ENCODE results near the gene SLC4A4.

The SLC4A4 gene

DNA sequence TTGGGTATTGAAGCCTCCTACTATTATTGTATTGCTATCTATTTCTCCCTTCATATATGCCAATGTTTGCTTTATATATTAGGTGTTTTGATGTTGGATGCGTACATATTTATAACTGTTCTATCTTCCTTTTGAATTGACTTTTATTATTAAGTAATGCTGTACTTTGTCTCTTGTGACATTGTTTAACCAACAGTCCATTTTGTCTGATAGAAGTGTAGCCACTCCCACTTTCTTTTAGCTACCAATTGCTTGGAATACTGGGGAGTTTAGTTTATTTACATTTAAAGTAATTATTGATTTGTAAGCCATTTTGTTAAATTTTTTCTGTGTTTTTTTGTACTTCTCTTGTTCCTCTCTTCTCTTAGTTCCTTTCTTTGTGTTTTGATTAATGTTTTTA, 249.2 kb downstream of the SLC4A4 start:
- Histone ChIP-seq H3K9me3 (ENCODE audit: control insufficient read depth, insufficient read depth, low read length) (no peaks in the 10 kb centered on the region), H3K9ac (ENCODE audit: low read depth, low read length) (no peak overlapping the region), H3K27me3 (ENCODE audit: control insufficient read depth, insufficient read depth, low read length) (no peaks in the 10 kb centered on the region), H3K4me1 (ENCODE audit: control insufficient read depth, insufficient read depth, low read length) (peaks cover 7% of the 10 kb centered on the region), H3K36me3 (ENCODE audit: control insufficient read depth, insufficient read depth, low read length) (no peaks in the 10 kb centered on the region), H3K4me3 (ENCODE audit: low read depth, low read length) (no peak overlapping the region)

DNA sequence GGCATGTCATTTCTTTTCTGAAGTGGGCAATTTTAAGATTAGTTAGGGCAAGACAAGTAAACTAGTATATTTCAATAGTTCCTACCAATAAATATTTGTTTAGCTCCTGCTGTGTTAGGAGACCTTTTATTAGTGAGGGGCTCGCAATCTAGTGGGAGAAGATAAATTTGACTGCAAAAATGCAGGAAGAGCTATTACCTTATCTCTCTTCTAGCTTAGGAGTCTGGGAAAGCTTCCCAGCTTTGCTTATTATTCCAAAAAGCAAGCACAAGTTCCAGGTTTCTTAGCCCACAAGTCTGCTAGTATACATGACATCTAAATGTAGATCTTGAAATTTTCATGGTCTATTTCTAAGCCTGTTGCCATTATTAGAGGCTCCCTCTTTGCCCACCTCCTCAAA, 254.0 kb downstream of the SLC4A4 start:
- Histone ChIP-seq H3K4me3 (ENCODE audit: low read depth, low read length) (no peak overlapping the region), H3K4me1 (ENCODE audit: control insufficient read depth, insufficient read depth, low read length) (peaks cover 21% of the 10 kb centered on the region), H3K9me3 (ENCODE audit: control insufficient read depth, insufficient read depth, low read length) (no peaks in the 10 kb centered on the region), H3K36me3 (ENCODE audit: control insufficient read depth, insufficient read depth, low read length) (no peaks in the 10 kb centered on the region), H3K27me3 (ENCODE audit: control insufficient read depth, insufficient read depth, low read length) (no peaks in the 10 kb centered on the region), H3K9ac (ENCODE audit: low read depth, low read length) (no peak overlapping the region)

DNA sequence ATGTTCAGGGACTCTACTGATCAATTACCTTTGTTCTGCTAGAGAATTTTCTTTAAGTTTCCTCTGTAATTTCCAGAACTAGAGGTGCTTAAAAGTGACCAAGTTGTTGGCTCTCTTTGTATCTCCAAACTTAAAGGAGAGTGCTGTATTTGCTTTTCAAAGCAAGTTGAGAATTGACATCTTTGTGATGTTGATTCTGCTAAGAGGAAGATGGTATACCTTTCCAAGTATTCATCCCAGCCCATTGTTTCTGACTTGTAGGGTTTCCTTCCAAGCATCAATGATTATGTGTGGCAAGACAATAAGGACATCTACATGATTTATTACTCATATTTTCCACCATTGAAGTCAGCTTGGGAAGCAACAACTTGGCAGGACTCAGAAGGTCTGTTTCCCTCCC, 254.5 kb downstream of the SLC4A4 start:
- no peaks in the 10 kb centered on the region for H3K36me3 ChIP-seq (ENCODE audit: control insufficient read depth, insufficient read depth, low read length)
- no peak overlapping the region for H3K9ac ChIP-seq (ENCODE audit: low read depth, low read length)
- H3K4me3 ChIP-seq (ENCODE audit: low read depth, low read length): peak overlapping the region; percentile 21
- no peaks in the 10 kb centered on the region for H3K9me3 ChIP-seq (ENCODE audit: control insufficient read depth, insufficient read depth, low read length)
- peaks cover 21% of the 10 kb centered on the region for H3K4me1 ChIP-seq (ENCODE audit: control insufficient read depth, insufficient read depth, low read length)
- H3K27me3 ChIP-seq (ENCODE audit: control insufficient read depth, insufficient read depth, low read length): no peaks in the 10 kb centered on the region

DNA sequence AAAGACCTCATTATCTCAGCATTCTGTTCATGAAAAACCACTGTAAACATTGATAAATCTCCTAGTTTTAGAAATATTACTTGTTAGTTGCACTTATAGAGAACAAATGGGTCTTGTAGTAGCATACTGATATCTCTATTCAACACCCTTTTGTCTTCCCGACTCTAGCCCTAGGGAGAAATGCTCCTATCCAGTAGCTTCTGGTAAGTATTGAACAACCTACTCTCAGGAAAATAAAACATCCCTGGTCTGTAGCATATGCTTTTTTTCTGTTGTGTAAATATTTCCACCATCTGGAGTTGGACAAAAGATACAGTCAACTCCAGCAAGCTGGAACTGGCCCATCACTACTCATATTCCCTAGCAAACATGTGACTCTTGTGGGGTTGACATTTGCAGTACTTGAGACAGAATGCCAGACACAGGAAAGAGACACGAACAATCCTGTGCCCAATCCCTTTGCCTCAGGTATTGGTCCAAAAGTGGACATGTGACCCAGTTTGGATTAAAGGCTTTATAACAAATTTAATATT, 256.8 kb downstream of the SLC4A4 start:
- H3K36me3 ChIP-seq (ENCODE audit: control insufficient read depth, insufficient read depth, low read length): no peaks in the 10 kb centered on the region
- no peaks in the 10 kb centered on the region for H3K27me3 ChIP-seq (ENCODE audit: control insufficient read depth, insufficient read depth, low read length)
- no peak overlapping the region for H3K9ac ChIP-seq (ENCODE audit: low read depth, low read length)
- no peaks in the 10 kb centered on the region for H3K9me3 ChIP-seq (ENCODE audit: control insufficient read depth, insufficient read depth, low read length)
- no peak overlapping the region for H3K4me3 ChIP-seq (ENCODE audit: low read depth, low read length)
- H3K4me1 ChIP-seq (ENCODE audit: control insufficient read depth, insufficient read depth, low read length): peaks cover 21% of the 10 kb centered on the region

DNA sequence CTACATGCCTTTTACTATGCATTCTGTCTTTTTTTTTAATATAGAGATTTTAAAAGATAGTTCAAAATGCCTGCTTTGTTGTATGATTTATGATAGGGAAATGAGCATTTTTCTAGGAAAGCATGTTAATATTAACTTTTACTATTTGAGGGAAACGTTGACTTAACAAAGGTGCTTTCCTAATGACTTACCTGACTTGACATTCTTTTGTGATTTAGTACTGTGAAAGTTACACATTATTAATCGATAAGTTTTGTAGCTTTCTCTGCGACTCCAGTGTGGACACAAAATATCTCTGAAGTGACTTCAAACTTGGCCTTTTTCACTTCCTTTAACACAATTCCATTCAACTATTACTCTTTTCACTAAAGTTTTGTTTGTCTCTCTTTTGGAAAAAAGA, 260.8 kb downstream of the SLC4A4 start:
- no peaks in the 10 kb centered on the region for H3K27me3 ChIP-seq (ENCODE audit: control insufficient read depth, insufficient read depth, low read length)
- no peaks in the 10 kb centered on the region for H3K9me3 ChIP-seq (ENCODE audit: control insufficient read depth, insufficient read depth, low read length)
- no peak overlapping the region for H3K9ac ChIP-seq (ENCODE audit: low read depth, low read length)
- no peak overlapping the region for H3K4me3 ChIP-seq (ENCODE audit: low read depth, low read length)
- peaks cover 1% of the 10 kb centered on the region for H3K4me1 ChIP-seq (ENCODE audit: control insufficient read depth, insufficient read depth, low read length)
- no peaks in the 10 kb centered on the region for H3K36me3 ChIP-seq (ENCODE audit: control insufficient read depth, insufficient read depth, low read length)

DNA sequence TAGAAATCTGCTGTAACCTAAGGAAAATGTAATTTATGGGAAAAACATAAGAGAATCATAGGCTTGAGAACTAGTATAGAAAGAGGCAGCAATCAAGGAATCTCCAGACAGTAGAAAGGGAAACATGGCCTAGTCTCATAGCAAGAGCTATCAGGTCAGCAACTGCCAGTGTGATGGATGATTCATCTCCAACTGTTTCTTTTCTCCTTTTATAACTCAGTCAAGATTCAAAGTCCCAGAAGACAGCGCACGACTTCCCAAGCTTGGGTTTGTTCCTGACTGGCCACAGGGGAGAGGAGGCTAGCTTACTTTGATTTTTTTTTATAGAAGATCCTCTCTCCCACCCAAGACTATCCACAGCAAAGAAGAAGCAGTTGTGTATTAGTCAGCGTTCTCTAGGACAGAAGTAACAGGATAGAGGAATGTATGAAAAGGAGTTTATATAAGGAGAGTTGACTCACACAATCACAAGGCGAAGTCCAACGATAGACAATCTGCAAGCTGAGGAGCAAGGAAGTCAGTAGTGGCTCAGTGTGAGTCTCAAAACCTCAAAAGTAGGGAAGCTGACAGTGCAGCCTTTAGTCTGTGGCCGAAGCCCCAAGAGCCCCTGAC, 263.6 kb downstream of the SLC4A4 start:
- Histone ChIP-seq H3K36me3 (ENCODE audit: control insufficient read depth, insufficient read depth, low read length) (no peaks in the 10 kb centered on the region), H3K27me3 (ENCODE audit: control insufficient read depth, insufficient read depth, low read length) (no peaks in the 10 kb centered on the region), H3K9ac (ENCODE audit: low read depth, low read length) (no peak overlapping the region), H3K9me3 (ENCODE audit: control insufficient read depth, insufficient read depth, low read length) (no peaks in the 10 kb centered on the region), H3K4me1 (ENCODE audit: control insufficient read depth, insufficient read depth, low read length) (no peaks in the 10 kb centered on the region), H3K4me3 (ENCODE audit: low read depth, low read length) (no peak overlapping the region)

DNA sequence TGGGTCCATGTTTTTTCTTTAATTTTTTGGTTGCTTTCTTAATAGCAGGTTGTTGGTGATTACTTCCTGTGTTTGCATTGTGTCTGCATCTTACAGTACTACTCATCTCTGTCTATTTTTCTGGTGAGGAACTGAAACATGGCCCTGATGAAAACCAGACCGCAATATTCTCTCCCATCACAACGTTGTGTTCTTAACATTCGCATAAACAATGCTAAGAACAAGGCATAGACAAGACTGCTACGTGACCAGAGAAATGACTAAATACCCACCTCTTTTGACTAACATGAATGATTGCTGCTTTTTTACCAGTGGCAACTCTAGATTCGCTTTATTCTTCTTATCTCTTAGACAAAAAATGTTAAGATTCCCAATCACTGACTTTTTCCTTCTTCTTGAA, 266.0 kb downstream of the SLC4A4 start:
- no peak overlapping the region for H3K4me3 ChIP-seq (ENCODE audit: low read depth, low read length)
- H3K9me3 ChIP-seq (ENCODE audit: control insufficient read depth, insufficient read depth, low read length): no peaks in the 10 kb centered on the region
- H3K36me3 ChIP-seq (ENCODE audit: control insufficient read depth, insufficient read depth, low read length): no peaks in the 10 kb centered on the region
- no peak overlapping the region for H3K9ac ChIP-seq (ENCODE audit: low read depth, low read length)
- no peaks in the 10 kb centered on the region for H3K4me1 ChIP-seq (ENCODE audit: control insufficient read depth, insufficient read depth, low read length)
- no peaks in the 10 kb centered on the region for H3K27me3 ChIP-seq (ENCODE audit: control insufficient read depth, insufficient read depth, low read length)

DNA sequence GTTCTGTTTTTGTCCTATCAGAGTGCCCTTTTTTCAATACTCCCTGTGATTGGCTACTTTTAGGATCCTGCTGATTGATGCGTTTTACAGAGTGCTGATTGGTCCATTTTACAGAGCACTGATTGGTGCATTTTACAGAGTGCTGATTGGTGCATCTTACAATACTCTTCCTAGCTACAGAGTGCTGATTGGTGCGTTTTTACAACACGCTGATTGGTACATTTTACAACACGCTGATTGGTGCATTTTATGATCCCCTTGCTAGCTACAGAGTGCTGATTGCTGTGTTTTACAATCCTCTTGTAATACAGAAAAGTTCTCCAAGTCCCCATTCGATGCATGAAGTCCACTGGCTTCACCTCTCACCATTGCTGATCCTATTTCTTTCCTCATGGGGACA, 268.3 kb downstream of the SLC4A4 start:
- Histone ChIP-seq H3K9me3 (ENCODE audit: control insufficient read depth, insufficient read depth, low read length) (no peaks in the 10 kb centered on the region), H3K4me1 (ENCODE audit: control insufficient read depth, insufficient read depth, low read length) (no peaks in the 10 kb centered on the region), H3K9ac (ENCODE audit: low read depth, low read length) (no peak overlapping the region), H3K27me3 (ENCODE audit: control insufficient read depth, insufficient read depth, low read length) (no peaks in the 10 kb centered on the region), H3K4me3 (ENCODE audit: low read depth, low read length) (no peak overlapping the region), H3K36me3 (ENCODE audit: control insufficient read depth, insufficient read depth, low read length) (no peaks in the 10 kb centered on the region)

DNA sequence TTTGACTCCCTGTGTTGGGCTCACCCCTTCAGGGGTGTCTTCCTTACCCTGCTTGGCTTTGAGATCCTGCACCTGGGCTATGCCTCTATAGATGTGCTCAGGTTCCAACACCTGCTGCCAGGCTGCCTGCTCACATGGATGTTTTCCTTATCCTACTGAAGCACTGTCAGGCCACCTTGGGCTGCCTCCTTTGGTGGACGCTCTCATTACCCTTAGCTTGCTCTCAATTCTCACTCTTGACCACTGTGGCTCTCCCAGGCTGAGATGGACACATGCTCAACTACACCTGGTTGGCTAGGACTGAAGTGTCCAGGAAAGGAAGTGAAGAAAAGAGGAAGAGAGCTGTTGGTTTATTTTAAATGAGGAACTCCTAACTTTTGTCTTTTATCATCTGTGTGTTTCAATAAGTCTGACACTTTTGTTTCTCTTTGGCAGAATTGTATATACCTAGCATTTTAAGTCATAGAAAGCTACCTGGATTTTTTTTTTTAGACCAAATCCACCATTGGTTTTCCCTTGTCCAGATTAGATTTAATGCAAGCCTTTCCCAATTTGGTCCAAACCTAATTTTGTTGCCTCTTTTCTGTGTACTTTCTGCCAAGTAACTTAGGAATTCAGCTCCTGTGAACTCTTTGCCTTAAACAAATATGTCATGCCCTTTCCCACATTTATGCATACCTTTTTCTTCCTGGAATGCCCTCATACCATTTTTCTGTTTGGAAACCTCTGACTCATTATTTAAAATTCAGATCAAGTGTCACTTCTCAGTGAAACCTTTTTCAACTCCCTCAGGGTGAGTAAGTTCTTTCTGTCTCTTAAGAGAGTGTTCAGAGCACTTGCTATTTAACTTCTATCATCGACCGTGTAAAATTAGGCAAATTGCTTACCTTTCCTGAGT, 269.2 kb downstream of the SLC4A4 start:
- no peaks in the 10 kb centered on the region for H3K9me3 ChIP-seq (ENCODE audit: control insufficient read depth, insufficient read depth, low read length)
- H3K36me3 ChIP-seq (ENCODE audit: control insufficient read depth, insufficient read depth, low read length): no peaks in the 10 kb centered on the region
- no peak overlapping the region for H3K9ac ChIP-seq (ENCODE audit: low read depth, low read length)
- no peaks in the 10 kb centered on the region for H3K4me1 ChIP-seq (ENCODE audit: control insufficient read depth, insufficient read depth, low read length)
- no peaks in the 10 kb centered on the region for H3K27me3 ChIP-seq (ENCODE audit: control insufficient read depth, insufficient read depth, low read length)
- H3K4me3 ChIP-seq (ENCODE audit: low read depth, low read length): no peak overlapping the region

DNA sequence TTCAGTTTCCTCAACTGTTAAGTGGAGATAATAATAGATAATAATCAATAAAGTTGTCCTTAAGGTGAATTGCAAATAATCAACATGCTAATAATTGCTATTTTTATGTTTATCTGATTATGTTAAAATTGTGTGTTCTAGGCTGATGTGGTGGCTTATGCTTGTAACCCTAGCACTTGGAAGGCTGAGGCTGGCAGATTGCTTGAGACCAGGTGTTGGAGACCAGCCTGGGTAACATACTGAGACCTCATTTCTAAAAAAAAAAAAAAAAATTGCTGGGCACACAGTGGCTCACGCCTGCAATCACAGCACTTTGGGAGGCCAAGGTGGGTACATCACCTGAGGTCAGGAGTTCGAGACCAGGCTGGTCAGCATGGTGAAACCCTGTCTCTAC, 269.9 kb downstream of the SLC4A4 start:
- Histone ChIP-seq H3K27me3 (ENCODE audit: control insufficient read depth, insufficient read depth, low read length) (no peaks in the 10 kb centered on the region), H3K4me3 (ENCODE audit: low read depth, low read length) (no peak overlapping the region), H3K9me3 (ENCODE audit: control insufficient read depth, insufficient read depth, low read length) (no peaks in the 10 kb centered on the region), H3K4me1 (ENCODE audit: control insufficient read depth, insufficient read depth, low read length) (no peaks in the 10 kb centered on the region), H3K36me3 (ENCODE audit: control insufficient read depth, insufficient read depth, low read length) (no peaks in the 10 kb centered on the region), H3K9ac (ENCODE audit: low read depth, low read length) (no peak overlapping the region)

DNA sequence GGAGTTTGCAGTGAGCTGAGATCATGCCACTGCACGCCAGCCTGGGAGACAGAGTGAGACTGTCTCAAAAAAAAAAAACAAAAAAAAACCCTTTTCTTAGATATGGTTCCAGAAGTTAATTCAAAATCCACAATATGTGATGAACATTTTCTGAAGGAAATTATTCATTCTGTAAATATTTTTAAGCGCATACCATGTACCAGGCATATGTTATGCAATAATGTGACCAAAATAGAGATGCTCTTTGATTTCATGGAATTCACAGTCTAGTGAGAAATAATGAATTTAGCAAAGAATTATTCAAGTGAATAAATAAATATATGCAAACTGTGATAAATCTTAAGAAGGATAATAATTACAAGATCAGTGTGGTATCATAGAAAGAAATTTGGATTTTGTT, 270.3 kb downstream of the SLC4A4 start:
- H3K9me3 ChIP-seq (ENCODE audit: control insufficient read depth, insufficient read depth, low read length): no peaks in the 10 kb centered on the region
- H3K4me3 ChIP-seq (ENCODE audit: low read depth, low read length): no peak overlapping the region
- H3K27me3 ChIP-seq (ENCODE audit: control insufficient read depth, insufficient read depth, low read length): no peaks in the 10 kb centered on the region
- no peak overlapping the region for H3K9ac ChIP-seq (ENCODE audit: low read depth, low read length)
- no peaks in the 10 kb centered on the region for H3K4me1 ChIP-seq (ENCODE audit: control insufficient read depth, insufficient read depth, low read length)
- H3K36me3 ChIP-seq (ENCODE audit: control insufficient read depth, insufficient read depth, low read length): no peaks in the 10 kb centered on the region

DNA sequence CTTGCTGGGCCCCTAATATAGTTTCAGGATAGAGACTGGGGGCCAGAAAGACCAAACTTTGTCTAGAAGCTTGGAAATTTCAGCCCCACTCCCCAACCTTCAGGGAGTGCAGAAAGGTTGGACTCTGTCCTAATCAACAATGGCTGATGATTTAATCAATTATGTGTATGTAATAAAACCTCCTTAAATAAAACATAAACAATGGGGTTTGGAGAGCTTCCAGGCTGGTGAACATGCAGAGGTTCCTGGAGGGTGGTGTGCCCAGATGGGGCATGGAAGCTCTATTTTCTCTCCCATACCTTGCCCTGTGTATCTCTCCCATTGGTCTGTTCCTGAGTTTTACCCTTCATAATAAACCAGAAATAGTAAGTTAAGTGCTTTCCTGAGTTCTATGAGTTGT, 270.8 kb downstream of the SLC4A4 start:
- Histone ChIP-seq H3K9me3 (ENCODE audit: control insufficient read depth, insufficient read depth, low read length) (no peaks in the 10 kb centered on the region), H3K9ac (ENCODE audit: low read depth, low read length) (no peak overlapping the region), H3K4me3 (ENCODE audit: low read depth, low read length) (no peak overlapping the region), H3K36me3 (ENCODE audit: control insufficient read depth, insufficient read depth, low read length) (no peaks in the 10 kb centered on the region), H3K4me1 (ENCODE audit: control insufficient read depth, insufficient read depth, low read length) (no peaks in the 10 kb centered on the region), H3K27me3 (ENCODE audit: control insufficient read depth, insufficient read depth, low read length) (no peaks in the 10 kb centered on the region)

Measured in iPS-15b (cell line).